Neural cell (in vitro differentiated cells): ENCODE measurements around the gene PTPN3. TPM values are rescaled to one million over a fixed set of nuclear protein-coding genes. Genes with fewer than 3 reads are reported as not detected.

Experiments
- H2AFZ ChIP-seq: fragments of 200-600, 300-800 bp; sonication (generic), shearing (Covaris generic); 2 replicates; pipeline ENCODE4 v1.6.0; 2014; ENCODE audit warnings: low read depth, mild to moderate bottlenecking, antibody characterized with exemption, low read length, moderate library complexity
- H3F3A ChIP-seq: fragments of 200-600 bp; shearing (Covaris generic); 2 replicates; pipeline ENCODE4 v1.6.1; 2016; ENCODE audit warnings: mild to moderate bottlenecking, moderate library complexity, mixed read lengths, antibody characterized with exemption, low read length; ENCODE audit not compliant: insufficient read depth, poor library complexity, severe bottlenecking
- H3K27ac ChIP-seq: fragments of 200-600, 300-800 bp; sonication (generic), shearing (Covaris generic); 2 replicates; pipeline ENCODE4 v1.5.1; 2014; ENCODE audit warnings: mild to moderate bottlenecking, low read length, moderate library complexity
- H3K27me3 ChIP-seq: fragments of 300-800, 200-600 bp; sonication (generic), shearing (Covaris generic); 2 replicates; pipeline ENCODE4 v1.6.0; 2014; ENCODE audit warnings: mild to moderate bottlenecking, low read depth, low read length, moderate library complexity; ENCODE audit not compliant: insufficient read depth
- H3K36me3 ChIP-seq: fragments of 300-800, 200-600 bp; sonication (generic), shearing (Covaris generic); 2 replicates; pipeline ENCODE4 v1.5.1; 2014; ENCODE audit warnings: mild to moderate bottlenecking, antibody characterized with exemption, low read length, moderate library complexity; ENCODE audit not compliant: insufficient read depth
- H3K4me2 ChIP-seq: fragments of 300-800, 200-600 bp; sonication (generic), shearing (Covaris generic); 2 replicates; pipeline ENCODE4 v1.6.0; 2014; ENCODE audit warnings: mild to moderate bottlenecking, low read length
- H3K4me3 ChIP-seq: fragments of 300-800, 200-600 bp; sonication (generic), shearing (Covaris generic); 2 replicates; pipeline ENCODE4 v1.5.1; 2014; ENCODE audit warnings: mild to moderate bottlenecking, low read length, moderate library complexity
- H3K79me2 ChIP-seq: fragments of 200-600 bp; shearing (Covaris generic); replicated peaks from 2 replicates; pipeline ENCODE4 v1.6.0; 2014; ENCODE audit warnings: mild to moderate bottlenecking, low read length, moderate library complexity; ENCODE audit not compliant: insufficient read depth
- H3K9ac ChIP-seq: fragments of 300-800, 200-600 bp; sonication (generic), shearing (Covaris generic); 2 replicates; pipeline ENCODE4 v1.6.1; 2016; ENCODE audit warnings: mild to moderate bottlenecking, low read length, mixed read lengths
- H3K9me2 ChIP-seq: fragments of 200-600 bp; shearing (Covaris generic); 2 replicates; pipeline ENCODE4 v1.6.1; 2016; ENCODE audit warnings: mild to moderate bottlenecking, low read length, mixed read lengths; ENCODE audit not compliant: insufficient read depth
- H3K9me3 ChIP-seq: fragments of 200-600, 300-800 bp; sonication (generic), shearing (Covaris generic); 2 replicates; pipeline ENCODE4 v1.6.1; 2016; ENCODE audit warnings: mild to moderate bottlenecking, mixed run types, low read length, moderate library complexity, mixed read lengths
- H4K20me1 ChIP-seq: fragments of 200-600 bp; shearing (Covaris generic); 2 replicates; pipeline ENCODE4 v1.6.1; 2016; ENCODE audit warnings: mild to moderate bottlenecking, mixed run types; ENCODE audit not compliant: insufficient read depth
- CTCF ChIP-seq: fragments of 450-650 bp; IDR thresholded peaks from 2 replicates; pipeline ENCODE4 v1.5.1; 2014; ENCODE audit warnings: antibody characterized with exemption, mild to moderate bottlenecking, moderate library complexity; ENCODE audit not compliant: poor library complexity, severe bottlenecking
- EP300 ChIP-seq: fragments of 450-650 bp; conservative IDR thresholded peaks from 2 replicates; pipeline ENCODE4 v1.6.1; 2014; ENCODE audit warnings: antibody characterized with exemption, mild to moderate bottlenecking, moderate library complexity; ENCODE audit not compliant: poor library complexity, severe bottlenecking
- EZH2 ChIP-seq: fragments of 200-600, 300-800 bp; shearing (Covaris generic), sonication (generic); IDR thresholded peaks from 2 replicates; pipeline ENCODE4 v1.6.1; 2014; ENCODE audit warnings: antibody characterized with exemption, low read length, borderline replicate concordance, mild to moderate bottlenecking; ENCODE audit not compliant: insufficient read depth, poor library complexity, severe bottlenecking
- MXI1 ChIP-seq: fragments of 450-650 bp; conservative IDR thresholded peaks from 2 replicates; pipeline ENCODE4 v1.6.1; 2014; ENCODE audit warnings: antibody characterized with exemption, mild to moderate bottlenecking; ENCODE audit not compliant: poor library complexity, severe bottlenecking
- POLR2AphosphoS5 ChIP-seq: IDR thresholded peaks from 2 replicates; pipeline ENCODE4 v1.6.1; 2012
- RAD21 ChIP-seq: fragments of 450-650 bp; conservative IDR thresholded peaks from 2 replicates; pipeline ENCODE4 v1.6.1; 2014; ENCODE audit warnings: antibody characterized with exemption, mild to moderate bottlenecking, moderate library complexity
- REST ChIP-seq: IDR thresholded peaks from 2 replicates; pipeline ENCODE4 v1.6.1; 2012; ENCODE audit warnings: borderline replicate concordance
- SMC3 ChIP-seq: fragments of 450-650 bp; conservative IDR thresholded peaks from 2 replicates; pipeline ENCODE4 v1.6.1; 2014; ENCODE audit warnings: antibody characterized with exemption, mild to moderate bottlenecking, moderate library complexity; ENCODE audit not compliant: poor library complexity
- TAF1 ChIP-seq: IDR thresholded peaks from 2 replicates; pipeline ENCODE4 v1.6.1; 2012; ENCODE audit warnings: low read depth
- polyA plus RNA-seq: library from polyadenylated mRNA; depleted of rRNA; stranded (reverse); fragments of >200 nt; gene quantifications from 2 replicates; pipeline ENCODE4 v1.2.3, GENCODE V29; 2014

PTPN3 gene
- polyA plus RNA-seq, 1 donor from 2014 or later = 3.8 TPM

- peaks cover 62% of the 10 kb centered on the region for H3K27me3 ChIP-seq
- no peak overlapping the region for H3K4me2 ChIP-seq
- H3K79me2 ChIP-seq = no peaks in the 10 kb centered on the region
- H3K9me2 ChIP-seq = no peaks in the 10 kb centered on the region
- no peaks in the 10 kb centered on the region for H3F3A ChIP-seq
- H3K36me3 ChIP-seq = no peaks in the 10 kb centered on the region
- H2AFZ ChIP-seq = no peak overlapping the region
- H4K20me1 ChIP-seq = no peaks in the 10 kb centered on the region
- peaks cover 3% of the 10 kb centered on the region for H3K9me3 ChIP-seq
- no peak overlapping the region for H3K4me3 ChIP-seq
- no peak overlapping the region for H3K27ac ChIP-seq
- TF ChIP-seq RAD21 (no peak), SMC3 (no peak), MXI1 (no peak), POLR2AphosphoS5 (no peak), CTCF (no peak), EZH2 (no peak), REST (no peak), EP300 (no peak), TAF1 (no peak)
- no peak overlapping the region for H3K9ac ChIP-seq
Observed at GRCh38 chr9:109500421-109500974, 2.4 kb upstream of the PTPN3 start.

- TF ChIP-seq EZH2 (no peak), CTCF (no peak), MXI1 (no peak), EP300 (no peak), SMC3 (no peak), TAF1 (no peak), RAD21 (no peak), POLR2AphosphoS5 (no peak), REST (no peak)
- Histone ChIP-seq H3K9me3 (peaks cover 3% of the 10 kb centered on the region), H3F3A (no peaks in the 10 kb centered on the region), H3K27me3 (peaks cover 69% of the 10 kb centered on the region), H3K4me2 (no peak overlapping the region), H3K79me2 (no peaks in the 10 kb centered on the region), H2AFZ (no peak overlapping the region), H3K4me3 (no peak overlapping the region), H3K9me2 (no peaks in the 10 kb centered on the region), H4K20me1 (no peaks in the 10 kb centered on the region), H3K36me3 (no peaks in the 10 kb centered on the region), H3K27ac (no peak overlapping the region), H3K9ac (no peak overlapping the region)
Observed at GRCh38 chr9:109499631-109500410, 1.7 kb upstream of the PTPN3 start.
